OCI-M1 (cell line): ENCODE data around the gene SELENOM.
"Not testable (repeated sequence)": the region's sequence is repeated elsewhere in the genome, so short reads cannot be mapped to it uniquely, and the experiment has no call there.

Experiments
- DNase-seq: peaks from one replicate; lab custom pipeline; 2025; lab: John Stamatoyannopoulos, UW

Gene SELENOM

DNA sequence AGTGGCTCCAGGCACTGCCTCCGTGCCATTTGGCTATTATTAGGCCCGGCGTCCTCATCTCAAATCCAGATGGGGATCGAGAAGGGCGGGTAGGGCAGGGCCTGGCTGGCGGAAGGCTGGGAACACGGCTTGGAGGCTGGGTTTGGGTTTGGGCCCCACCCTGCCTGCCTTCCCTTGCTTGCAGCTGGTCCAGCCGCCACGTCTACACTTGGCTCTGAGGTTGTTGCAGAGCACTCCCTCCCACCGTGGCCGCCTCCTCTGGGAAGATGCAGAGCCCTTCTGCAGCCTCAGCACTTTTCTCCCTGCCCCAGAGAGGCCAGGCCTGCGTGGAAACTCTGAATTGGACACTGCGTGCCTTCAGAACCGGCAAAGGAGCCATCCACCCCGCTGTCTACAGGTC, 31.4 kb downstream of the SELENOM start:
- DNase-seq: no peak

- not testable (repeated sequence) for DNase-seq
Measured at GRCh38 chr22:31073545-31074145, 33.7 kb downstream of the SELENOM start.

- not testable (repeated sequence) for DNase-seq
Measured at GRCh38 chr22:31073125-31073524, 34.2 kb downstream of the SELENOM start.

DNA sequence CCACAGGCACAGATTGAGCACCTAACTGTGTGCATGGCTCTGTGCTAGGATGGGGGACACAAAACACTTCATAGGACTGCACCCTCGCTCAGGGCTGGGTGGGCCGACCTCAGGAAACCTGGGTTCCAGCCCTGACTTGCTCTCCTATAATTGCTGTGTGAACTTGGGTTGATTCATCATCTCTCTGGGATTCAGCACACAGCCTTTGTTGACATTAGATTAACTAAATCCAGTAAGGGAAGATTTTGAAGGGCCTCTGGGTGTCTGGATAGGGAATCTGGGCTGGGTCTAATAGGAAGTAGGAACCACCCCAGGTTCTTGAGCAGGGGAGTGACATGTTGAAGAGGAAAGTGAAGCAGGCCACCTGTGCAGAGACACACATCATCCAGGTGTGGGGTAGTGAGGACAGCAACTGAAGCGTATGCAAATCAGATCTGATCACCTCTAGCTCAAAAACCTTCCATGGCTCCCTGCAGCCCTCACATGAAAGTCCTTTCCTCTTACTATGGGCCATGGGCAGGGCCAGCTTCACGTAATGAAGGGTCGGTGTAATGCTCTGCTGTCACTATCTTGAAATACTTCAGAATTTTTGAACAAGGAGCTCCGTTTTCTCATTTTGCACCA, 37.6 kb downstream of the SELENOM start:
- DNase-seq: not testable (repeated sequence)

GRCh38 chr22:31068970-31069369, 38.4 kb downstream of the SELENOM start:
- no peak for DNase-seq

GRCh38 chr22:31064369-31064768, 43.0 kb downstream of the SELENOM start:
- peak; percentile 62 for DNase-seq

DNA sequence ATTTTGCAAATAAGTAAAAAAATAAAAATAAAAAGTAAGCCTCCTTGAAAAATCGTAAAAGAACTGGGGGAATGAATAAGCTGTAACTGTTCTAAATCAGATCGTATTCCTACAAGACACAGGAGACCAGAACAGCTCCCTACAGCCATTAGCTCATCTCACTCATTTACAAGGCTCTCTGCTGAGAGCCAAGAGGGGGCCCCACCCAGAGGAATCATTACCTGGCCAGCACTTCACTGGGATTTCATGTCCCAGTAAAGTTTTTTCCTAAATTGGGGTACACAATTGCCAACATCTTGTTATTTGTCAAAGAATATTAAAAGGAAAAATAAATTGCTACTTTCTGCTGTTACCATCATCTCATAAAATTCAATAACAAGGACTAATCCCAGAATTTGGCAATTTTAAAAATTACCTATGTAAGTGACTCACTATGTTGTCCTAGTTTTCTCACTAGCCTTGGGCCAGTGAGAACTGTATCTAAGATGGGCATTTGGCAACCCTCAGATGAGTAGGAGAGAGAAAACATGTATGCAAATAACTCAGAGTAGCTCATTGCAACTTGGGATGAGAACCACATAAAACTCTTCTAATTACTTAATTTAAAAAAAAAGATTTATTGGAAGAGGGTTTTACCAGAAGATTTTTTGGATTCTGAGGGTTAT, 44.7 kb downstream of the SELENOM start:
- no peak for DNase-seq

- DNase-seq: not testable (repeated sequence)
Measured at GRCh38 chr22:31059663-31060062, 47.7 kb downstream of the SELENOM start.

GRCh38 chr22:31056986-31057599, 50.3 kb downstream of the SELENOM start:
- DNase-seq: no peak

DNA sequence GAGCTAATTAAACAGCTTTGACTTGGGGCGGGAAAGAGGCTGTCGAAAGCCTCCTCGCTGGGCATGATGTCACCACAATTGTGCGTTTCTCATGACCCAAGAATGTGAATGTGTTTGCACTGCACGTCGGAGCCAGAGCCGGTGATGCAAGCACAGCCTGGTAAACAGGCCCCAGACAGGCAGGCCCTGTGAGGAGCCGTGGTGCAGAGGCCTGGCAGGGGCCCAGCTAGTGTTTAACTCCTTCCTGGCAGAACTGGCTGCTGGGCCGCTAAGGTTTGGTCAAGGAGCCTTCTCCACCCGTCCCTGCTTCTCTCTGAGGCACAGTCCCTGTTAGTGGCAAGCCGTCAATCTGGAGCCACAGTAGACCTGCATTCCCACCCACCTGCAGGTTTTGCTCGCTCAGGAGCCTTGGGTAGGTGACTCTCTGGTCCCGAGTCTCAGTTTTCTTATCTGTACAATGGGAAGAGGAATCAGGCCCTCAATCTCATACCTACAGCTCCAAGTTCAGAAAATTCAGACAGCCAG, 51.7 kb downstream of the SELENOM start:
- no peak for DNase-seq

DNA sequence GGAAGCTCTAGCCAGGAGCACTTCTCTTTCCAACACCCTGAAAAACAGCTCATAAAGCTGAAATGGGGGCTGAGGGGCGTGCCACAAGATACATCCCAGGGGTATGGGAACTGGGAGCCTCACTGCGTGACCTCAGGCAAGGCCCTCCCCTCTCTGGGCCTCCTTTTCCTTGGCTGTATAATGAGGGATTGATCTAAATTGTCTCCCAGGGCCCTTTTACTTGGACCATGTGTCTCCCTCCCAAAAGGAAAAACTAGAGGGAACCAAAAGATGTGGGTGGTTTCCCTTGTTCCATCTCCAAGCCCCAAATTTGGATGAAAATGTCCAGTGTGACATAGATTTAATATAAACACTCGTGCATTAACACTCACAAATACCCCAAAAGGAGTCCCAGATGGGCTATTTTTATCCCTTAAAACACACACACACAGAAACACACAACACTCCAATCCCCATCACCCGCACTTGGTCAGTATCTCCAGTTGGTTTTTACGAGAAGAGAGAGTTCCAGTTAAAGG, 52.2 kb downstream of the SELENOM start:
- no peak for DNase-seq
